ENCODE data around the gene KDM4C. TPM values are rescaled to one million over a fixed set of nuclear protein-coding genes. Genes with fewer than 3 reads are reported as not detected.

Gene KDM4C
- total RNA-seq, 1 experiment from 2014 or later, result 7.1 TPM

DNA sequence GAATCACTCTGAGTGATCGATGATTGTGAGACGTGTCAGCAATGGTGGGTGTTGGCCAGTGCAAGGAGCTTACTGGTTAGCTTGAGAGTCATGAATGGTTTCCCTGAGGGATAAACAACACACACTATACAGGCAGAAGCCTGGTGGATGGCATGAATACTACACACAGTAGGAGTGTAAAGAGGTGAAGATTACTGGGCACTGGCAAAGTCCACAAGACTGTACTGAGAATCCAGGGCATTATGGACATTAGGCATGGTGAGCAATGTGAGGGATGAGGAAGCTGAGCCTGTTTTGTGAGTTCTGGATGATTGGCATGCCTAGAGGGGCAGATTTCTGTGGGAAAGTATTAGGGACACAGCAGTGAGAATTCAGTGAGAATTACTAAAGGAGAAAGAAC is 71.3 kb downstream of the KDM4C start:
- Histone ChIP-seq H3K27ac (ENCODE audit: low read length) (no peak overlapping the region), H3K27me3 (ENCODE audit: control insufficient read depth, insufficient read depth, low read length) (no peaks in the 10 kb centered on the region), H3K4me3 (ENCODE audit: low read depth in 2 of 2, low read length in 2 of 2) (no peak overlapping the region), H3K9me3 (ENCODE audit: control insufficient read depth, insufficient read depth, low read depth, low read length) (no peaks in the 10 kb centered on the region), H3K4me1 (ENCODE audit: control insufficient read depth, insufficient read depth, low read length) (no peaks in the 10 kb centered on the region), H3K36me3 (ENCODE audit: control insufficient read depth, insufficient read depth, low read length) (no peaks in the 10 kb centered on the region)
- BruUV-seq (replicated peaks), result no TSS peak
- ATAC-seq, result no peak
- intact Hi-C loops (cut with micrococcal nuclease; ENCODE audit: unreplicated experiment), result no loop called here
- in situ Hi-C loops (cut with HindIII; ENCODE audit: low pct_unique_long_range_greater_than_20kb, low sequenced_read_pairs), result no loop called here
- TF ChIP-seq, protein P1, sequence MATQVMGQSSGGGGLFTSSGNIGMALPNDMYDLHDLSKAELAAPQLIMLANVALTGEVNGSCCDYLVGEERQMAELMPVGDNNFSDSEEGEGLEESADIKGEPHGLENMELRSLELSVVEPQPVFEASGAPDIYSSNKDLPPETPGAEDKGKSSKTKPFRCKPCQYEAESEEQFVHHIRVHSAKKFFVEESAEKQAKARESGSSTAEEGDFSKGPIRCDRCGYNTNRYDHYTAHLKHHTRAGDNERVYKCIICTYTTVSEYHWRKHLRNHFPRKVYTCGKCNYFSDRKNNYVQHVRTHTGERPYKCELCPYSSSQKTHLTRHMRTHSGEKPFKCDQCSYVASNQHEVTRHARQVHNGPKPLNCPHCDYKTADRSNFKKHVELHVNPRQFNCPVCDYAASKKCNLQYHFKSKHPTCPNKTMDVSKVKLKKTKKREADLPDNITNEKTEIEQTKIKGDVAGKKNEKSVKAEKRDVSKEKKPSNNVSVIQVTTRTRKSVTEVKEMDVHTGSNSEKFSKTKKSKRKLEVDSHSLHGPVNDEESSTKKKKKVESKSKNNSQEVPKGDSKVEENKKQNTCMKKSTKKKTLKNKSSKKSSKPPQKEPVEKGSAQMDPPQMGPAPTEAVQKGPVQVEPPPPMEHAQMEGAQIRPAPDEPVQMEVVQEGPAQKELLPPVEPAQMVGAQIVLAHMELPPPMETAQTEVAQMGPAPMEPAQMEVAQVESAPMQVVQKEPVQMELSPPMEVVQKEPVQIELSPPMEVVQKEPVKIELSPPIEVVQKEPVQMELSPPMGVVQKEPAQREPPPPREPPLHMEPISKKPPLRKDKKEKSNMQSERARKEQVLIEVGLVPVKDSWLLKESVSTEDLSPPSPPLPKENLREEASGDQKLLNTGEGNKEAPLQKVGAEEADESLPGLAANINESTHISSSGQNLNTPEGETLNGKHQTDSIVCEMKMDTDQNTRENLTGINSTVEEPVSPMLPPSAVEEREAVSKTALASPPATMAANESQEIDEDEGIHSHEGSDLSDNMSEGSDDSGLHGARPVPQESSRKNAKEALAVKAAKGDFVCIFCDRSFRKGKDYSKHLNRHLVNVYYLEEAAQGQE (IDR thresholded peaks at IDR 0.05; ENCODE audit: insufficient read depth in 1 of 2, low read depth in 2 of 2, low read length in 1 of 2), result no peak
- no peak for TF ChIP-seq SIN3A (IDR thresholded peaks at IDR 0.05; ENCODE audit: borderline replicate concordance, insufficient read depth, low read depth, low read length)
- no peak for DNase-seq (ENCODE audit: low read depth, low spot score)
- POLR2A ChIA-PET, result interaction anchor here (0.5 kb wide), 1 partner anchor 109 kb away, joined by 7 read pairs; no protein-coding TSS in a partner anchor
- CTCF ChIA-PET, result no interaction called here

DNA sequence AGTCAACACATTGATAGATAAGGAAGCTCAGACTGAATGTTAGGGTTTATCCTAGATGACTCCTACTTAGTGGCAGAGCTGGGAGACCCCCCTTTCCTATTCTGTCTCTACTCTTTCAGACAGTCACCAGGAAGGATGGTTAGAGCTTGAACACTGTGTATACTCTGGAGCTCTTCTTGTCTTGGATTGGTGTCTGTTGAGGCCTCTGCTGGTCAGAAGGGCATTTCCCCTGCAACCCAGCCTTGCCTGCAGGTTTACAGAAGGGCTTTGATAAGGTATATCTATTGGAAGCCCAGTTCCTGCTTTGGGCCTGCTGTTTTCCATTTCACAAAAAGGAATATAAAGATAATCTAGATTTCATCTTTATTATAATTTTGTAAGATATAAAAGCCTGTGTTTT is 71.8 kb downstream of the KDM4C start:
- no peaks in the 10 kb centered on the region for H3K27me3 ChIP-seq (ENCODE audit: control insufficient read depth, insufficient read depth, low read length)
- ATAC-seq (no peak), DNase-seq (ENCODE audit: low read depth, low spot score) (no peak)
- H3K27ac ChIP-seq (ENCODE audit: low read length), result no peak overlapping the region
- no peak overlapping the region for H3K4me3 ChIP-seq (ENCODE audit: low read depth in 2 of 2, low read length in 2 of 2)
- intact Hi-C loops (cut with micrococcal nuclease; ENCODE audit: unreplicated experiment), result no loop called here
- in situ Hi-C loops (cut with HindIII; ENCODE audit: low pct_unique_long_range_greater_than_20kb, low sequenced_read_pairs), result no loop called here
- no TSS peak for BruUV-seq (replicated peaks)
- POLR2A ChIA-PET, result interaction anchor here (0.5 kb wide), 1 partner anchor 109 kb away, joined by 7 read pairs; no protein-coding TSS in a partner anchor
- H3K9me3 ChIP-seq (ENCODE audit: control insufficient read depth, insufficient read depth, low read depth, low read length), result no peaks in the 10 kb centered on the region
- no peaks in the 10 kb centered on the region for H3K4me1 ChIP-seq (ENCODE audit: control insufficient read depth, insufficient read depth, low read length)
- CTCF ChIA-PET, result no interaction called here
- no peaks in the 10 kb centered on the region for H3K36me3 ChIP-seq (ENCODE audit: control insufficient read depth, insufficient read depth, low read length)
- TF ChIP-seq, protein P1 (IDR thresholded peaks at IDR 0.05; ENCODE audit: insufficient read depth in 1 of 2, low read depth in 2 of 2, low read length in 1 of 2), result no peak
- TF ChIP-seq TCF7L2 (IDR thresholded peaks at IDR 0.05; ENCODE audit: low read depth, low read length), result no peak
- no peak for TF ChIP-seq POLR2AphosphoS5 (IDR thresholded peaks at IDR 0.05; ENCODE audit: low read depth, low read length)
- TF ChIP-seq SIN3A (IDR thresholded peaks at IDR 0.05; ENCODE audit: borderline replicate concordance, insufficient read depth, low read depth, low read length), result no peak
